HG03060 (cell line): Measurements from ENCODE around the gene TNF.
A peak's percentile ranks its signal among the peaks of the same experiment; 100 is the strongest.
"Not testable (repeated sequence)": the region's sequence is repeated elsewhere in the genome, so short reads cannot be mapped to it uniquely, and the experiment has no call there.

Source experiments
- ATAC-seq: cut with Tn5 transposase; IDR thresholded peaks from one replicate; pipeline ENCODE4 v1.9.1; 2021; ENCODE audit warnings: low read depth, moderate number of reproducible peaks; ENCODE audit not compliant: unreplicated experiment

The TNF gene

GRCh38 chr6:31586599-31587281 is 11.4 kb downstream of the TNF start:
- ATAC-seq = no peak

- ATAC-seq = no peak
Observed at GRCh38 chr6:31587791-31588777, 12.7 kb downstream of the TNF start.

GRCh38 chr6:31588871-31589650 is 13.7 kb downstream of the TNF start:
- ATAC-seq = no peak

- ATAC-seq = not testable (repeated sequence)
Observed at GRCh38 chr6:31590691-31591090, 15.3 kb downstream of the TNF start.

GRCh38 chr6:31592396-31592771 is 17.0 kb downstream of the TNF start:
- no peak for ATAC-seq

GRCh38 chr6:31597006-31597405 is 21.6 kb downstream of the TNF start:
- ATAC-seq = no peak

GRCh38 chr6:31607317-31607716 is 32.0 kb downstream of the TNF start:
- ATAC-seq = no peak

GRCh38 chr6:31609519-31610406 is 34.4 kb downstream of the TNF start:
- ATAC-seq = no peak

GRCh38 chr6:31610968-31611367 is 35.6 kb downstream of the TNF start:
- no peak for ATAC-seq

GRCh38 chr6:31614075-31614619 is 38.8 kb downstream of the TNF start:
- ATAC-seq = no peak

- no peak for ATAC-seq
Observed at GRCh38 chr6:31614684-31615578, 39.6 kb downstream of the TNF start, which contains the start of gene AIF1. Gene AIF1 (plus strand): TSS chr6:31615234. CDS start chr6:31615330, 96 bp downstream.

- no peak for ATAC-seq
Observed at GRCh38 chr6:31615748-31616147, 40.4 kb downstream of the TNF start.

- no peak for ATAC-seq
Observed at GRCh38 chr6:31617010-31617409, 41.6 kb downstream of the TNF start.

GRCh38 chr6:31619805-31620585 is 44.6 kb downstream of the TNF start:
- ATAC-seq = peak; percentile 70

GRCh38 chr6:31620586-31621319 is 45.4 kb downstream of the TNF start, which contains the start of gene PRRC2A:
Gene PRRC2A (plus strand): TSS chr6:31620715. CDS start chr6:31622790, 2,075 bp downstream.
- ATAC-seq = peak; percentile 13

GRCh38 chr6:31621320-31621939 is 46.1 kb downstream of the TNF start:
- ATAC-seq = no peak

- ATAC-seq = no peak
Observed at GRCh38 chr6:31621991-31622390, 46.6 kb downstream of the TNF start.
